Body of pancreas (tissue), 4 donors: ENCODE results near the gene MRPL14. TPM values are rescaled to one million over a fixed set of nuclear protein-coding genes. Genes with fewer than 3 reads are reported as not detected.

Experiments used
- ATAC-seq: fragments of 150-250 bp; one replicate; pipeline ENCODE4 v1.9.1; 2016
- DNase-seq, 4 donors: peaks; one replicate each; pipeline ENCODE4 v3.0.0-alpha.2; 2019
- H3K27ac ChIP-seq, 4 donors: fragments of 200-600 bp; sonication (generic); 1 replicate in 3 of 4; 2 replicates in 1 of 4; pipeline versions ENCODE4 v1.5.1 to v1.6.1; 2016 to 2019; ENCODE audit warnings: mild to moderate bottlenecking in 1 of 4, mixed read lengths in 1 of 4, moderate library complexity in 1 of 4
- H3K27me3 ChIP-seq, 2 donors: fragments of 200-600 bp; sonication (generic); one replicate each; pipeline ENCODE4 v1.6.0; 2016; ENCODE audit warnings: mild to moderate bottlenecking in 1 of 2
- H3K36me3 ChIP-seq, 2 donors: fragments of 200-600 bp; sonication (generic); replicated peaks in 1 of 2; 2 replicates each; pipeline ENCODE4 v1.5.1; 2016; ENCODE audit warnings: low read depth in 2 of 2; ENCODE audit not compliant: insufficient read depth in 1 of 2
- H3K4me1 ChIP-seq: fragments of 200-600 bp; sonication (generic); one replicate; pipeline ENCODE4 v1.6.0; 2016
- H3K4me3 ChIP-seq, 2 donors: fragments of 200-600 bp; sonication (generic); 1 replicate in 1 of 2; 2 replicates in 1 of 2; pipeline ENCODE4 v1.5.1; 2016 to 2019
- H3K9me3 ChIP-seq, 3 donors: fragments of 200-600 bp; sonication (generic); 1 replicate in 2 of 3; 2 replicates in 1 of 3; pipeline ENCODE4 v1.5.1; 2016
- POLR2A ChIP-seq, 3 donors: fragments of 450-650 bp; IDR thresholded peaks; one replicate each; pipeline ENCODE4 v1.6.1; 2016; ENCODE audit warnings: antibody characterized with exemption in 3 of 3, mild to moderate bottlenecking in 2 of 3
- WGBS, 2 donors: methylation state at CpG; one replicate each; pipeline ENCODE4 v1.1.5; 2017; 5-methylcytosine and 5-hydroxymethylcytosine counted together
- intact Hi-C: fragments of 100-400 bp; cut with DNase I; formaldehyde crosslinking; loops from one replicate; pipeline ENCODE4 v1.15.1; 2023
- total RNA-seq, 2 donors: library from RNA; depleted of rRNA; stranded (reverse); fragments of >200 nt; gene quantifications; one replicate each; pipeline ENCODE4 v1.1.0, GENCODE V29; 2016
- TF ChIP-seq, protein P1 (sequence below), 7 experiments: fragments of 450-650 bp in 4 of 7; fragments of 200-600 bp in 3 of 7; sonication (generic) in 3 of 7; IDR thresholded peaks; one replicate each; pipeline ENCODE4 v1.5.1; 2016 to 2019; ENCODE audit warnings: antibody characterized with exemption in 7 of 7

Gene MRPL14
- total RNA-seq, 2 donors from 2014 or later = 14.8 to 20.8 TPM

DNA sequence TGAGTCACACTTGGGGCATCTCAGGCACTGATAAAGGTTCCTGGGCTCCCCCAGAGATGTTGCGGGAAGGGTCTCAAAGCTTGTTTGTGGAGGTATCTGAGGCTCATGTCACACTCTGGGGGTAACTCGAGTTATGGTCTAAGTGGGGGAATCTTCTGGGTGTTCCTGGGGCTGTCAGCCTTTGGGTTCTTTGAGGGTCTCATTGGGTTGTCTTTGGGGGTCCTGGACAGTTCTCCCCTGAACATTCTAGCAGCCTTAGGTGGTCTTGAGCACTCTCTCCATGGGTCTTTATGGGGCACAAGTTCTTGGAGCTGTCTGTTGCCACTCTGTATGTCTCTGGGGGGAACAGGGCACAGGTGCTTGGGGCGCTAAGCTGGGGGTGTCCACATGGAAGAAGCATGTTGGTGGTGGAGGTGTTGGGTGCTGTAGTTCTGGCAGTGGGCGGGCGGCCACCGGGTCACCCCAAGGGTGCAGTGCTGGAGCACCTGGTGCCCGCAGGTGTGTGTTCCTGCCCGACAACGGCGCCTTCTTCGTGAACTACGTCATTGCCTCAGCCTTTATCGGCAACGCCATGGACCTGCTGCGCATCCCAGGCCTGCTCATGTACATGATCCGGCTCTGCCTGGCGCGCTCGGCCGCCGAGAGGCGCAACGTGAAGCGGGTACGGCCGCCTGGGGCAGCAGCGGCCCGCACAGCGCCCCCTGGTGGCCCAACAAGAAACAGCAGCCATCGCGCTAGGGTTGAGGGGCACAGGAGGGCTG, 24.3 kb upstream of the MRPL14 start:
- ATAC-seq = peak; percentile 68
- Histone ChIP-seq H3K4me3 (no peak overlapping the region), H3K4me1 (peaks cover 25% of the 10 kb centered on the region), H3K36me3 (peaks cover 0 to 4% of the 10 kb centered on the region in 2 donors), H3K27me3 (no peaks in the 10 kb centered on the region), H3K27ac (no peak overlapping the region), H3K9me3 (no peaks in the 10 kb centered on the region)
- intact Hi-C loops = loop anchor here (5.0 kb wide), 1 partner anchor 49 kb away; no protein-coding TSS in a partner anchor
- TF ChIP-seq, protein P1, sequence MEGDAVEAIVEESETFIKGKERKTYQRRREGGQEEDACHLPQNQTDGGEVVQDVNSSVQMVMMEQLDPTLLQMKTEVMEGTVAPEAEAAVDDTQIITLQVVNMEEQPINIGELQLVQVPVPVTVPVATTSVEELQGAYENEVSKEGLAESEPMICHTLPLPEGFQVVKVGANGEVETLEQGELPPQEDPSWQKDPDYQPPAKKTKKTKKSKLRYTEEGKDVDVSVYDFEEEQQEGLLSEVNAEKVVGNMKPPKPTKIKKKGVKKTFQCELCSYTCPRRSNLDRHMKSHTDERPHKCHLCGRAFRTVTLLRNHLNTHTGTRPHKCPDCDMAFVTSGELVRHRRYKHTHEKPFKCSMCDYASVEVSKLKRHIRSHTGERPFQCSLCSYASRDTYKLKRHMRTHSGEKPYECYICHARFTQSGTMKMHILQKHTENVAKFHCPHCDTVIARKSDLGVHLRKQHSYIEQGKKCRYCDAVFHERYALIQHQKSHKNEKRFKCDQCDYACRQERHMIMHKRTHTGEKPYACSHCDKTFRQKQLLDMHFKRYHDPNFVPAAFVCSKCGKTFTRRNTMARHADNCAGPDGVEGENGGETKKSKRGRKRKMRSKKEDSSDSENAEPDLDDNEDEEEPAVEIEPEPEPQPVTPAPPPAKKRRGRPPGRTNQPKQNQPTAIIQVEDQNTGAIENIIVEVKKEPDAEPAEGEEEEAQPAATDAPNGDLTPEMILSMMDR (IDR thresholded peaks at IDR 0.05) = peak; percentile 97 to 99 (median 99)
- no peak for TF ChIP-seq POLR2A (IDR thresholded peaks at IDR 0.05)
- WGBS, 2 donors = 14 to 46% methylated on average over 3 to 31 of the region's 31 CpGs
- DNase-seq = peak; percentile 78 to 84 (median 80)

DNA sequence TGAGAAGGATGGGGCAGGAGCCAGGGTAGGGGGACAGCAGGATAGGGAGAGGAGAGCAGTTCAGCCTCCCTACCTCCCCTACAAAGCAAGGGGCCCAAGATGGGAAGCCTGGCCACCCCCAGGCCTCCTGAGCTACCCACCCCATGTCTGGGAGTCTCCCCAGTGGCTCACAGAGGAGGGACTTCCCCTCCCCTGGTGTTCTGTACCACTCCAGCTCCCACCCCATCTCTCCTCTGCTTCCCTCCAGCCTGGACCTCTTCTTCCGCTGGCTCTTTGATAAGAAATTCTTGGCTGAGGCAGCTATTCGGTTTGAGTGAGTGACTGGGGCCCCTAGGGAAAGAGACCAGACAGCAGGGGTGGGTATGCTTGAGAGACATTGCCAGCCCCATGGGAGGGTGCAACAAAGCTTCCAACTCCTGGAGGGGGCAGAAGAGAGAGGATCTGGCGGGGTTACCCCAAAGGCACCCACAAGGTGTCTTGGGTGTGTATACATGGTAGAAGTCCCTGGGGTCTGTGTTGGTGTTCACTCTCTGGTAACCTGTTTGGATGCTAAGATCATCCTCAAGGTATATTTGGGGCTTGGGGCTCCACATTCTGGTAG, 23.2 kb upstream of the MRPL14 start:
- no peak for DNase-seq
- no peak for TF ChIP-seq POLR2A (IDR thresholded peaks at IDR 0.05)
- TF ChIP-seq, protein P1 (IDR thresholded peaks at IDR 0.05) = no peak
- no peaks in the 10 kb centered on the region for H3K9me3 ChIP-seq
- H3K27ac ChIP-seq = no peak overlapping the region
- no peak for ATAC-seq
- H3K4me1 ChIP-seq = peaks cover 14% of the 10 kb centered on the region
- no peak overlapping the region for H3K4me3 ChIP-seq
- WGBS, 2 donors = 60 to 64% methylated on average over 3 of the region's 3 CpGs
- peaks cover 0 to 4% of the 10 kb centered on the region in 2 donors for H3K36me3 ChIP-seq
- intact Hi-C loops = loop anchor here (5.0 kb wide), 1 partner anchor 48 kb away; no protein-coding TSS in a partner anchor
- H3K27me3 ChIP-seq = no peaks in the 10 kb centered on the region

DNA sequence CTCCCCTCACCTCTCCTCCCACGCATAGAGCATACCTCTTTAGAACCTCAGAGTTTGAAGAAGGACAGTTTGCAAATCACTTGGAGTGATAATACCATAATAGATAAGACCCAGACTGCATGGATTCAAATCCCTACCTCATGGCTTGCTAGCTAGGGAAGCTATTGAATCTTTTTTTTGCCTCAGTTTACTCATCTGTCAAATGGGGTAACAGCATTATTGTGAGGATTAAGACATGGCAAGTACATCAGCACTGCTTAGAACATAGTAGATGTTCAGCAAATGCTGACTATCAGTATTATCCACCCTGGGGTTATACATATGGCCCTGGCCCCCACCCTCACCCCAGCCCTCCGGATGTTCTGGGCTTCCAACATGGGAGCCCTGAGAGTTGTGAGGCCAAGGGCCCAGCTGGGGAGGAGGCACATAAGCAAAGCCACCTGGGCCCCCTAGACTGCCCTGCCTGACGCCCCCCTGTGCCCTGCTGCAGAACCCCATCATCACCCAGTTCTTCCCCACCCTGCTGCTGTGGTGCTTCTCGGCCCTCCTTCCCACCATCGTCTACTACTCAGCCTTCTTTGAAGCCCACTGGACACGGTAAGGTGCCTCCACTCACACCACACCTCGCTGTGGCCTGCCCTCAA, 22.2 kb upstream of the MRPL14 start:
- H3K4me3 ChIP-seq = no peak overlapping the region
- H3K27ac ChIP-seq = no peak overlapping the region
- ATAC-seq (no peak), DNase-seq (no peak)
- peaks cover 7% of the 10 kb centered on the region for H3K4me1 ChIP-seq
- 78 to 85% methylated on average over 7 of the region's 7 CpGs for WGBS, 2 donors
- H3K9me3 ChIP-seq = no peaks in the 10 kb centered on the region
- H3K27me3 ChIP-seq = no peaks in the 10 kb centered on the region
- peaks cover 0 to 4% of the 10 kb centered on the region in 2 donors for H3K36me3 ChIP-seq
- intact Hi-C loops = loop anchor here (5.0 kb wide), 2 partner anchors 37 to 47 kb away; no protein-coding TSS in a partner anchor
- TF ChIP-seq, protein P1 (IDR thresholded peaks at IDR 0.05) = no peak
- TF ChIP-seq POLR2A (IDR thresholded peaks at IDR 0.05) = no peak

DNA sequence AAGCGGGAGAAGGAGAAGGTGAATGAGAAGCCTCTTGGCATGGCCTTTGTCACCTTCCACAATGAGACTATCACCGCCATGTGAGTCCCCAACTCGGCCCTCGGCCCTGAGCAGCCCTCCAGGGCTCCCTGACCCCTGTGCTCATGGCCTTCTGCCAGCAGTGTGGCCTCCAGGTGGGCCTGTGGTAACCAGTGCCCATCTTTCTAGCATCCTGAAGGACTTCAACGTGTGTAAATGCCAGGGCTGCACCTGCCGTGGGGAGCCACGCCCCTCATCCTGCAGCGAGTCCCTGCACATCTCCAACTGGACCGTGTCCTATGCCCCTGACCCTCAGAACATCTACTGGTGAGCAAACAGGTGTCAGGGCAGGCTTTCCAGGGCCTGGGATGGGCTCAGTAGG, 21.1 kb upstream of the MRPL14 start:
- ATAC-seq (no peak), DNase-seq (no peak)
- intact Hi-C loops = loop anchor here (5.0 kb wide), 1 partner anchor 36 kb away; no protein-coding TSS in a partner anchor
- TF ChIP-seq POLR2A (IDR thresholded peaks at IDR 0.05) = no peak
- TF ChIP-seq, protein P1 (IDR thresholded peaks at IDR 0.05) = no peak
- H3K9me3 ChIP-seq = no peaks in the 10 kb centered on the region
- no peak overlapping the region for H3K4me3 ChIP-seq
- no peaks in the 10 kb centered on the region for H3K27me3 ChIP-seq
- H3K4me1 ChIP-seq = peaks cover 7% of the 10 kb centered on the region
- no peak overlapping the region for H3K27ac ChIP-seq
- H3K36me3 ChIP-seq = peaks cover 0 to 4% of the 10 kb centered on the region in 2 donors
- 81 to 89% methylated on average over 1 to 9 of the region's 9 CpGs for WGBS, 2 donors
